ENCODE results near the gene DYNLL1. TPM values are rescaled to one million over a fixed set of nuclear protein-coding genes. Genes with fewer than 3 reads are reported as not detected.

Gene DYNLL1
- total and polyA plus RNA-seq, 4 donors, result 101 to 275 (median 183) TPM

GRCh38 chr12:120463712-120464111, 32.2 kb upstream of the DYNLL1 start:
- WGBS, result 93% methylated on average over 5 of the region's 5 CpGs
- Histone ChIP-seq H3K4me3 (ENCODE audit: low read depth in 1 of 3, low read length in 3 of 3) (no peak overlapping the region), H3K27me3 (ENCODE audit: control insufficient read depth in 4 of 4, insufficient read depth in 4 of 4, low read length in 3 of 4) (no peaks in the 10 kb centered on the region), H3K27ac (ENCODE audit: low read depth in 1 of 2, low read length in 2 of 2) (no peak overlapping the region), H3K9ac (ENCODE audit: low read depth in 1 of 2, low read length in 2 of 2) (no peak overlapping the region), H3K9me3 (ENCODE audit: control insufficient read depth in 4 of 4, low read length in 3 of 4) (no peaks in the 10 kb centered on the region), H3K36me3 (ENCODE audit: control insufficient read depth in 4 of 4, insufficient read depth in 3 of 4, low read depth in 1 of 4, low read length in 3 of 4) (peaks cover 9 to 67% (median 56%) of the 10 kb centered on the region in 4 donors), H3K4me1 (ENCODE audit: control insufficient read depth in 4 of 4, insufficient read depth in 4 of 4, low read length in 3 of 4) (peaks cover 0 to 24% (median 11%) of the 10 kb centered on the region in 4 donors)
- no peak for TF ChIP-seq EGR1 (IDR thresholded peaks at IDR 0.05; ENCODE audit: low read depth in 2 of 2)
- TF ChIP-seq REST (IDR thresholded peaks at IDR 0.05), result no peak
- TF ChIP-seq NR2F2 (IDR thresholded peaks at IDR 0.05), result no peak
- no peak for TF ChIP-seq FOXA2 (IDR thresholded peaks at IDR 0.05)
- TF ChIP-seq RAD21 (IDR thresholded peaks at IDR 0.05), result no peak
- TF ChIP-seq TAF1 (conservative IDR thresholded peaks at IDR 0.05), result no peak
- no peak for TF ChIP-seq ZBTB33 (IDR thresholded peaks at IDR 0.05)
- TF ChIP-seq GABPA (IDR thresholded peaks at IDR 0.05 in 1 of 2, conservative IDR thresholded peaks at IDR 0.05 in 1 of 2), result no peak
- TF ChIP-seq ATF3 (IDR thresholded peaks at IDR 0.05), result no peak
- TF ChIP-seq YY1 (IDR thresholded peaks at IDR 0.05), result no peak
- TF ChIP-seq, protein P1, sequence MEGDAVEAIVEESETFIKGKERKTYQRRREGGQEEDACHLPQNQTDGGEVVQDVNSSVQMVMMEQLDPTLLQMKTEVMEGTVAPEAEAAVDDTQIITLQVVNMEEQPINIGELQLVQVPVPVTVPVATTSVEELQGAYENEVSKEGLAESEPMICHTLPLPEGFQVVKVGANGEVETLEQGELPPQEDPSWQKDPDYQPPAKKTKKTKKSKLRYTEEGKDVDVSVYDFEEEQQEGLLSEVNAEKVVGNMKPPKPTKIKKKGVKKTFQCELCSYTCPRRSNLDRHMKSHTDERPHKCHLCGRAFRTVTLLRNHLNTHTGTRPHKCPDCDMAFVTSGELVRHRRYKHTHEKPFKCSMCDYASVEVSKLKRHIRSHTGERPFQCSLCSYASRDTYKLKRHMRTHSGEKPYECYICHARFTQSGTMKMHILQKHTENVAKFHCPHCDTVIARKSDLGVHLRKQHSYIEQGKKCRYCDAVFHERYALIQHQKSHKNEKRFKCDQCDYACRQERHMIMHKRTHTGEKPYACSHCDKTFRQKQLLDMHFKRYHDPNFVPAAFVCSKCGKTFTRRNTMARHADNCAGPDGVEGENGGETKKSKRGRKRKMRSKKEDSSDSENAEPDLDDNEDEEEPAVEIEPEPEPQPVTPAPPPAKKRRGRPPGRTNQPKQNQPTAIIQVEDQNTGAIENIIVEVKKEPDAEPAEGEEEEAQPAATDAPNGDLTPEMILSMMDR (IDR thresholded peaks at IDR 0.05; ENCODE audit: low read depth, low read length, missing input control), result no peak
- no peak for DNase-seq (ENCODE audit: low spot score)

- DNase-seq (ENCODE audit: low spot score), result no peak
- H3K4me1 ChIP-seq (ENCODE audit: control insufficient read depth in 4 of 4, insufficient read depth in 4 of 4, low read length in 3 of 4), result peaks cover 0 to 29% (median 17%) of the 10 kb centered on the region in 4 donors
- no peak overlapping the region for H3K27ac ChIP-seq (ENCODE audit: low read depth in 1 of 2, low read length in 2 of 2)
- H3K9me3 ChIP-seq (ENCODE audit: control insufficient read depth in 4 of 4, low read length in 3 of 4), result no peaks in the 10 kb centered on the region
- H3K4me3 ChIP-seq (ENCODE audit: low read depth in 1 of 3, low read length in 3 of 3), result no peak overlapping the region
- H3K36me3 ChIP-seq (ENCODE audit: control insufficient read depth in 4 of 4, insufficient read depth in 3 of 4, low read depth in 1 of 4, low read length in 3 of 4), result peaks cover 2 to 52% (median 44%) of the 10 kb centered on the region in 4 donors
- H3K27me3 ChIP-seq (ENCODE audit: control insufficient read depth in 4 of 4, insufficient read depth in 4 of 4, low read length in 3 of 4), result no peaks in the 10 kb centered on the region
- no peak for TF ChIP-seq RAD21 (IDR thresholded peaks at IDR 0.05)
- TF ChIP-seq REST (IDR thresholded peaks at IDR 0.05), result no peak
- no peak for TF ChIP-seq MAX (IDR thresholded peaks at IDR 0.05)
- TF ChIP-seq FOXA2 (IDR thresholded peaks at IDR 0.05), result no peak
- no peak for TF ChIP-seq JUND (IDR thresholded peaks at IDR 0.05)
- no peak for TF ChIP-seq GABPA (IDR thresholded peaks at IDR 0.05 in 1 of 2, conservative IDR thresholded peaks at IDR 0.05 in 1 of 2)
- no peak for TF ChIP-seq EGR1 (IDR thresholded peaks at IDR 0.05; ENCODE audit: low read depth in 2 of 2)
- H3K9ac ChIP-seq (ENCODE audit: low read depth in 1 of 2, low read length in 2 of 2), result no peak overlapping the region
- 48% methylated on average over 5 of the region's 5 CpGs for WGBS
Measured at GRCh38 chr12:120465756-120466155, 30.2 kb upstream of the DYNLL1 start.

All from liver (tissue), 9 donors.